ENCODE data around the gene PRCP.

GRCh38 chr11:82862379-82862778 lies 37.9 kb downstream of the PRCP start:
- TF ChIP-seq CTCF (IDR thresholded peaks at IDR 0.05; ENCODE audit: insufficient read depth, low read length, poor library complexity, severe bottlenecking) (no peak), EZH2phosphoT487 (conservative IDR thresholded peaks at IDR 0.05; ENCODE audit: low read length) (no peak)
